HepG2 (cell line): Measurements from ENCODE around the gene ATXN2. TPM values are rescaled to one million over a fixed set of nuclear protein-coding genes. Genes with fewer than 3 reads are reported as not detected.

ENCODE experiments used
- CEBPG ChIP-seq: IDR thresholded peaks from 2 replicates; pipeline ENCODE4 v1.6.1; 2016
- CHD2 ChIP-seq: IDR thresholded peaks from 2 replicates; pipeline ENCODE4 v1.6.1; 2011; ENCODE audit warnings: low read depth, low read length, improper control_type of control experiment
- IKZF4 ChIP-seq: sonication (generic); formaldehyde crosslinking; IDR thresholded peaks from 2 replicates; pipeline ENCODE4 v1.5.1; 2020; ENCODE audit warnings: borderline replicate concordance, mild to moderate bottlenecking, low read depth, missing genetic modification reagents; ENCODE audit errors: not compliant biosample characterization
- KLF13 ChIP-seq: sonication (generic); formaldehyde crosslinking; IDR thresholded peaks from 2 replicates; pipeline ENCODE4 v1.4.0; 2020; ENCODE audit warnings: mild to moderate bottlenecking, missing genetic modification reagents
- KLF9 ChIP-seq: IDR thresholded peaks from 2 replicates; pipeline ENCODE4 v1.6.1; 2016; ENCODE audit warnings: low read depth
- SKI ChIP-seq: fragments of 450-650 bp; IDR thresholded peaks from one replicate; pipeline ENCODE4 v1.6.1; 2018; ENCODE audit warnings: mild to moderate bottlenecking; ENCODE audit not compliant: partially characterized antibody
- SMARCE1 ChIP-seq: fragments of 450-650 bp; IDR thresholded peaks from 2 replicates; pipeline ENCODE4 v1.6.1; 2017; ENCODE audit warnings: borderline replicate concordance
- ZFY ChIP-seq: sonication (generic); formaldehyde crosslinking; IDR thresholded peaks from 2 replicates; pipeline ENCODE4 v1.4.0; 2020; ENCODE audit warnings: missing genetic modification reagents
- polyA plus RNA-seq, 8 experiments: library from polyadenylated mRNA; depleted of rRNA in 3 of 8; stranded (reverse) in 7 of 8; unstranded in 1 of 8; fragments of >200 nt; fragmentation: Illumina TruSeq in 4 of 8; extraction: Trizol in 4 of 8; gene quantifications; 2 replicates each; pipeline versions ENCODE4 v1.2.1 to v1.2.3, GENCODE V29; 2011 to 2016; ENCODE audit warnings: low read depth in 4 of 8, missing spikeins in 1 of 8, mixed read lengths in 1 of 8; ENCODE audit not compliant: insufficient read depth in 1 of 8
- total RNA-seq, 5 experiments: library from RNA; depleted of rRNA; stranded (reverse); fragments of >200 nt; fragmentation: Illumina TruSeq; extraction: Trizol; gene quantifications; 2 replicates each; pipeline ENCODE4 v1.2.3, GENCODE V29; 2016; ENCODE audit warnings: low read depth in 1 of 5
- TF ChIP-seq, protein P1 (sequence below), 2 experiments: sonication (generic) in 1 of 2; formaldehyde crosslinking in 1 of 2; IDR thresholded peaks; 2 replicates each; pipeline versions ENCODE4 v1.4.0 to v1.6.1; 2016 to 2020; ENCODE audit warnings: borderline replicate concordance in 1 of 2, low read depth in 1 of 2, mild to moderate bottlenecking in 1 of 2, missing genetic modification reagents in 1 of 2
- TF ChIP-seq, protein P2 (sequence below): sonication (generic); formaldehyde crosslinking; IDR thresholded peaks from 2 replicates; pipeline ENCODE4 v1.5.1; 2020; ENCODE audit warnings: mild to moderate bottlenecking, missing genetic modification reagents, moderate library complexity
- TF ChIP-seq, protein P3 (sequence below): sonication (generic); formaldehyde crosslinking; IDR thresholded peaks from 2 replicates; pipeline ENCODE4 v1.4.0; 2020; ENCODE audit warnings: missing genetic modification reagents
- TF ChIP-seq, protein P4 (sequence below): sonication (generic); formaldehyde crosslinking; conservative IDR thresholded peaks from 2 replicates; pipeline ENCODE4 v1.4.0; 2020; ENCODE audit warnings: mild to moderate bottlenecking, missing genetic modification reagents, moderate library complexity

The ATXN2 gene
- total and polyA plus RNA-seq, 2 of the 13 experiments (the other 11 are each of a cell fraction or from before 2014, with no cell fraction given): 18.1 to 27.1 TPM

DNA sequence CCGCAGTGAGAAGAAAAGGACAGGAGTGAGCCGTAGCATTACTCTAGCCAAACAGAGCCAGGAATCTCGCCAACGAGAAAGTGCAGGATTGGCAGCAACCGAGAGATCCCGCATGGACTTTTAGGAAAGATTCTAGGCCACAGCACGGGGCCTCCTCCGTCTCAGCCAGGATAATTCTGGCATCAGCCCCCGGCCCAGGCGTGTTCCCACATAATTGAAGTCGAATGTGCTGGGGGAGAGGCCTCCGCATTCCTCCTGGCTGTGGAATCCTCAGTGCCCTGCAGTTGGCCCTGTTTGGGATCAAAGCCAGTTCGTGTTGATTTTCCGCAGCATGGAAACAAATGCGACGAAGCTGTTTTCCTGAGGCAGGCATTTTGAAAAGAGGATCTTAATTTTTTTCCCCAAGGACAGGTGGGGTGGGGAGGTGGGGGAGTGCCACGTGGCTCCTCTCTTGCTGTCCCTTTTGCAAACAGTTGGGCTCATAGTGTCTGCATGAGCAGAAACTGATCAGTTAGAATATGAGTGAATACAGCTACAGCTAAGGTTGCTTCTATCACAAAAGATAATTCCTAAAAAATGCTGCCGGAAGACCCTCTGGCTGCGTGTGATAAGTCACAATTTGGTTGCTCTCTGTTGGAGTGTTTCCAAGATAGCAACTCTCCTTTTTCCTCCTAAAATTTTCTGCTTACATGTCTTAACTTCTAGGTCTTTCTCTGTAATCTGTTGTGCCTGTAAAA, 37.3 kb upstream of the ATXN2 start (continued):
- TF ChIP-seq, protein P1, sequence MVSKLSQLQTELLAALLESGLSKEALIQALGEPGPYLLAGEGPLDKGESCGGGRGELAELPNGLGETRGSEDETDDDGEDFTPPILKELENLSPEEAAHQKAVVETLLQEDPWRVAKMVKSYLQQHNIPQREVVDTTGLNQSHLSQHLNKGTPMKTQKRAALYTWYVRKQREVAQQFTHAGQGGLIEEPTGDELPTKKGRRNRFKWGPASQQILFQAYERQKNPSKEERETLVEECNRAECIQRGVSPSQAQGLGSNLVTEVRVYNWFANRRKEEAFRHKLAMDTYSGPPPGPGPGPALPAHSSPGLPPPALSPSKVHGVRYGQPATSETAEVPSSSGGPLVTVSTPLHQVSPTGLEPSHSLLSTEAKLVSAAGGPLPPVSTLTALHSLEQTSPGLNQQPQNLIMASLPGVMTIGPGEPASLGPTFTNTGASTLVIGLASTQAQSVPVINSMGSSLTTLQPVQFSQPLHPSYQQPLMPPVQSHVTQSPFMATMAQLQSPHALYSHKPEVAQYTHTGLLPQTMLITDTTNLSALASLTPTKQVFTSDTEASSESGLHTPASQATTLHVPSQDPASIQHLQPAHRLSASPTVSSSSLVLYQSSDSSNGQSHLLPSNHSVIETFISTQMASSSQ (IDR thresholded peaks at IDR 0.05; ENCODE audit: low read depth): no peak
- TF ChIP-seq, protein P1 (CRISPR knock-in tag; IDR thresholded peaks at IDR 0.05; ENCODE audit: borderline replicate concordance): no peak
- TF ChIP-seq KLF13 (CRISPR knock-in tag) (no peak), KLF9 (no peak), CEBPG (no peak), ZFY (CRISPR knock-in tag) (peak; percentile 61), IKZF4 (no peak), CHD2 (no peak), SKI (no peak), SMARCE1 (no peak)
- TF ChIP-seq, protein P2, sequence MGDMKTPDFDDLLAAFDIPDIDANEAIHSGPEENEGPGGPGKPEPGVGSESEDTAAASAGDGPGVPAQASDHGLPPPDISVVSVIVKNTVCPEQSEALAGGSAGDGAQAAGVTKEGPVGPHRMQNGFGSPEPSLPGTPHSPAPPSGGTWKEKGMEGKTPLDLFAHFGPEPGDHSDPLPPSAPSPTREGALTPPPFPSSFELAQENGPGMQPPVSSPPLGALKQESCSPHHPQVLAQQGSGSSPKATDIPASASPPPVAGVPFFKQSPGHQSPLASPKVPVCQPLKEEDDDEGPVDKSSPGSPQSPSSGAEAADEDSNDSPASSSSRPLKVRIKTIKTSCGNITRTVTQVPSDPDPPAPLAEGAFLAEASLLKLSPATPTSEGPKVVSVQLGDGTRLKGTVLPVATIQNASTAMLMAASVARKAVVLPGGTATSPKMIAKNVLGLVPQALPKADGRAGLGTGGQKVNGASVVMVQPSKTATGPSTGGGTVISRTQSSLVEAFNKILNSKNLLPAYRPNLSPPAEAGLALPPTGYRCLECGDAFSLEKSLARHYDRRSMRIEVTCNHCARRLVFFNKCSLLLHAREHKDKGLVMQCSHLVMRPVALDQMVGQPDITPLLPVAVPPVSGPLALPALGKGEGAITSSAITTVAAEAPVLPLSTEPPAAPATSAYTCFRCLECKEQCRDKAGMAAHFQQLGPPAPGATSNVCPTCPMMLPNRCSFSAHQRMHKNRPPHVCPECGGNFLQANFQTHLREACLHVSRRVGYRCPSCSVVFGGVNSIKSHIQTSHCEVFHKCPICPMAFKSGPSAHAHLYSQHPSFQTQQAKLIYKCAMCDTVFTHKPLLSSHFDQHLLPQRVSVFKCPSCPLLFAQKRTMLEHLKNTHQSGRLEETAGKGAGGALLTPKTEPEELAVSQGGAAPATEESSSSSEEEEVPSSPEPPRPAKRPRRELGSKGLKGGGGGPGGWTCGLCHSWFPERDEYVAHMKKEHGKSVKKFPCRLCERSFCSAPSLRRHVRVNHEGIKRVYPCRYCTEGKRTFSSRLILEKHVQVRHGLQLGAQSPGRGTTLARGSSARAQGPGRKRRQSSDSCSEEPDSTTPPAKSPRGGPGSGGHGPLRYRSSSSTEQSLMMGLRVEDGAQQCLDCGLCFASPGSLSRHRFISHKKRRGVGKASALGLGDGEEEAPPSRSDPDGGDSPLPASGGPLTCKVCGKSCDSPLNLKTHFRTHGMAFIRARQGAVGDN (CRISPR knock-in tag): peak; percentile 75
- TF ChIP-seq, protein P3, sequence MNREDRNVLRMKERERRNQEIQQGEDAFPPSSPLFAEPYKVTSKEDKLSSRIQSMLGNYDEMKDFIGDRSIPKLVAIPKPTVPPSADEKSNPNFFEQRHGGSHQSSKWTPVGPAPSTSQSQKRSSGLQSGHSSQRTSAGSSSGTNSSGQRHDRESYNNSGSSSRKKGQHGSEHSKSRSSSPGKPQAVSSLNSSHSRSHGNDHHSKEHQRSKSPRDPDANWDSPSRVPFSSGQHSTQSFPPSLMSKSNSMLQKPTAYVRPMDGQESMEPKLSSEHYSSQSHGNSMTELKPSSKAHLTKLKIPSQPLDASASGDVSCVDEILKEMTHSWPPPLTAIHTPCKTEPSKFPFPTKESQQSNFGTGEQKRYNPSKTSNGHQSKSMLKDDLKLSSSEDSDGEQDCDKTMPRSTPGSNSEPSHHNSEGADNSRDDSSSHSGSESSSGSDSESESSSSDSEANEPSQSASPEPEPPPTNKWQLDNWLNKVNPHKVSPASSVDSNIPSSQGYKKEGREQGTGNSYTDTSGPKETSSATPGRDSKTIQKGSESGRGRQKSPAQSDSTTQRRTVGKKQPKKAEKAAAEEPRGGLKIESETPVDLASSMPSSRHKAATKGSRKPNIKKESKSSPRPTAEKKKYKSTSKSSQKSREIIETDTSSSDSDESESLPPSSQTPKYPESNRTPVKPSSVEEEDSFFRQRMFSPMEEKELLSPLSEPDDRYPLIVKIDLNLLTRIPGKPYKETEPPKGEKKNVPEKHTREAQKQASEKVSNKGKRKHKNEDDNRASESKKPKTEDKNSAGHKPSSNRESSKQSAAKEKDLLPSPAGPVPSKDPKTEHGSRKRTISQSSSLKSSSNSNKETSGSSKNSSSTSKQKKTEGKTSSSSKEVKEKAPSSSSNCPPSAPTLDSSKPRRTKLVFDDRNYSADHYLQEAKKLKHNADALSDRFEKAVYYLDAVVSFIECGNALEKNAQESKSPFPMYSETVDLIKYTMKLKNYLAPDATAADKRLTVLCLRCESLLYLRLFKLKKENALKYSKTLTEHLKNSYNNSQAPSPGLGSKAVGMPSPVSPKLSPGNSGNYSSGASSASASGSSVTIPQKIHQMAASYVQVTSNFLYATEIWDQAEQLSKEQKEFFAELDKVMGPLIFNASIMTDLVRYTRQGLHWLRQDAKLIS (CRISPR knock-in tag): no peak
- TF ChIP-seq, protein P4, sequence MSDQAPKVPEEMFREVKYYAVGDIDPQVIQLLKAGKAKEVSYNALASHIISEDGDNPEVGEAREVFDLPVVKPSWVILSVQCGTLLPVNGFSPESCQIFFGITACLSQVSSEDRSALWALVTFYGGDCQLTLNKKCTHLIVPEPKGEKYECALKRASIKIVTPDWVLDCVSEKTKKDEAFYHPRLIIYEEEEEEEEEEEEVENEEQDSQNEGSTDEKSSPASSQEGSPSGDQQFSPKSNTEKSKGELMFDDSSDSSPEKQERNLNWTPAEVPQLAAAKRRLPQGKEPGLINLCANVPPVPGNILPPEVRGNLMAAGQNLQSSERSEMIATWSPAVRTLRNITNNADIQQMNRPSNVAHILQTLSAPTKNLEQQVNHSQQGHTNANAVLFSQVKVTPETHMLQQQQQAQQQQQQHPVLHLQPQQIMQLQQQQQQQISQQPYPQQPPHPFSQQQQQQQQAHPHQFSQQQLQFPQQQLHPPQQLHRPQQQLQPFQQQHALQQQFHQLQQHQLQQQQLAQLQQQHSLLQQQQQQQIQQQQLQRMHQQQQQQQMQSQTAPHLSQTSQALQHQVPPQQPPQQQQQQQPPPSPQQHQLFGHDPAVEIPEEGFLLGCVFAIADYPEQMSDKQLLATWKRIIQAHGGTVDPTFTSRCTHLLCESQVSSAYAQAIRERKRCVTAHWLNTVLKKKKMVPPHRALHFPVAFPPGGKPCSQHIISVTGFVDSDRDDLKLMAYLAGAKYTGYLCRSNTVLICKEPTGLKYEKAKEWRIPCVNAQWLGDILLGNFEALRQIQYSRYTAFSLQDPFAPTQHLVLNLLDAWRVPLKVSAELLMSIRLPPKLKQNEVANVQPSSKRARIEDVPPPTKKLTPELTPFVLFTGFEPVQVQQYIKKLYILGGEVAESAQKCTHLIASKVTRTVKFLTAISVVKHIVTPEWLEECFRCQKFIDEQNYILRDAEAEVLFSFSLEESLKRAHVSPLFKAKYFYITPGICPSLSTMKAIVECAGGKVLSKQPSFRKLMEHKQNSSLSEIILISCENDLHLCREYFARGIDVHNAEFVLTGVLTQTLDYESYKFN: 0 out of 2 replicates have a peak, but pooled peaks have one; percentile 22
